CD14-positive monocyte (primary cell): ENCODE results near the gene CDHR5. TPM values are rescaled to one million over a fixed set of nuclear protein-coding genes. Genes with fewer than 3 reads are reported as not detected.
A peak's percentile ranks its signal among the peaks of the same experiment; 100 is the strongest.

Source experiments
- DNase-seq, 3 donors: peaks; one replicate each; pipeline ENCODE4 v3.0.0-alpha.2; 2011 to 2022
- H2AFZ ChIP-seq: 2 replicates; pipeline ENCODE4 v1.6.0; 2012; ENCODE audit warnings: mild to moderate bottlenecking, low read depth, low read length, inconsistent platforms; ENCODE audit not compliant: insufficient read depth, poor library complexity, severe bottlenecking
- H3K27ac ChIP-seq, 2 donors: 1 replicate in 1 of 2; 2 replicates in 1 of 2; pipeline ENCODE4 v1.5.1; 2012 to 2013; ENCODE audit warnings: low read length in 2 of 2, control low read depth in 1 of 2, inconsistent platforms in 1 of 2, low read depth in 1 of 2, mild to moderate bottlenecking in 1 of 2
- H3K27me3 ChIP-seq, 2 donors: one replicate each; pipeline versions ENCODE4 v1.6.0 to v1.6.1; 2011 to 2013; ENCODE audit warnings: low read length in 2 of 2; ENCODE audit not compliant: control insufficient read depth in 2 of 2, insufficient read depth in 2 of 2
- H3K36me3 ChIP-seq, 2 donors: replicated peaks in 1 of 2; 1 replicate in 1 of 2; 2 replicates in 1 of 2; pipeline versions ENCODE4 v1.5.1 to v1.6.1; 2012 to 2013; ENCODE audit warnings: low read length in 2 of 2, control low read depth in 1 of 2, inconsistent platforms in 1 of 2, mild to moderate bottlenecking in 1 of 2; ENCODE audit not compliant: insufficient read depth in 2 of 2, control insufficient read depth in 1 of 2
- H3K4me1 ChIP-seq, 2 donors: 1 replicate in 1 of 2; 2 replicates in 1 of 2; pipeline versions ENCODE4 v1.5.1 to v1.6.1; 2012 to 2013; ENCODE audit warnings: low read length in 2 of 2, control low read depth in 1 of 2, inconsistent platforms in 1 of 2, mild to moderate bottlenecking in 1 of 2, moderate library complexity in 1 of 2; ENCODE audit not compliant: insufficient read depth in 2 of 2, control insufficient read depth in 1 of 2
- H3K4me2 ChIP-seq: replicated peaks from 2 replicates; pipeline ENCODE3; 2012; ENCODE audit warnings: low read length, moderate library complexity, mild to moderate bottlenecking; ENCODE audit not compliant: poor library complexity, severe bottlenecking; ENCODE audit errors: extremely low read depth
- H3K4me3 ChIP-seq, 3 experiments: fragments of 200-600 bp in 1 of 3; sonication (generic) in 1 of 3; replicated peaks in 1 of 3; 1 replicate in 2 of 3; 2 replicates in 1 of 3; pipeline ENCODE4 v1.5.1; 2011 to 2013; ENCODE audit warnings: low read length in 3 of 3, mild to moderate bottlenecking in 3 of 3, control low read depth in 2 of 3, low read depth in 2 of 3, inconsistent platforms in 1 of 3, moderate library complexity in 1 of 3
- H3K79me2 ChIP-seq: 2 replicates; pipeline ENCODE4 v1.6.0; 2012; ENCODE audit warnings: mild to moderate bottlenecking, control low read depth, inconsistent platforms, low read length, moderate library complexity; ENCODE audit not compliant: insufficient read depth
- H3K9ac ChIP-seq: 2 replicates; pipeline ENCODE4 v1.6.0; 2017; ENCODE audit warnings: low read length, mild to moderate bottlenecking; ENCODE audit not compliant: insufficient read depth, poor library complexity, severe bottlenecking
- H3K9me3 ChIP-seq, 2 donors: replicated peaks in 1 of 2; 1 replicate in 1 of 2; 2 replicates in 1 of 2; pipeline versions ENCODE4 v1.5.1 to v1.6.1; 2012 to 2013; ENCODE audit warnings: low read length in 2 of 2, control low read depth in 1 of 2; ENCODE audit not compliant: control insufficient read depth in 1 of 2, insufficient read depth in 1 of 2
- H4K20me1 ChIP-seq: 2 replicates; pipeline ENCODE4 v1.6.0; 2012; ENCODE audit warnings: mild to moderate bottlenecking, low read length, control low read depth, moderate library complexity; ENCODE audit not compliant: insufficient read depth
- H3K27ac Mint-ChIP-seq, 7 donors: one replicate each; pipeline ENCODE4 v1.8.0; 2020; ENCODE audit warnings: mild to moderate bottlenecking in 7 of 7, mixed read lengths in 7 of 7, moderate library complexity in 6 of 7, inconsistent platforms in 2 of 7
- H3K27me3 Mint-ChIP-seq, 3 donors: one replicate each; pipeline ENCODE4 v1.8.0; 2021 to 2022; ENCODE audit warnings: low read depth in 3 of 3, mild to moderate bottlenecking in 3 of 3, mixed read lengths in 3 of 3, moderate library complexity in 3 of 3, inconsistent platforms in 1 of 3
- H3K36me3 Mint-ChIP-seq, 2 donors: one replicate each; pipeline ENCODE4 v1.8.0; 2020; ENCODE audit warnings: mixed read lengths in 2 of 2, inconsistent platforms in 1 of 2, mild to moderate bottlenecking in 1 of 2
- H3K4me1 Mint-ChIP-seq: one replicate; pipeline ENCODE4 v1.8.0; 2020; ENCODE audit warnings: mild to moderate bottlenecking, mixed read lengths
- H3K4me3 Mint-ChIP-seq, 2 donors: one replicate each; pipeline ENCODE4 v1.8.0; 2020; ENCODE audit warnings: mild to moderate bottlenecking in 2 of 2, mixed read lengths in 2 of 2, moderate library complexity in 1 of 2
- H3K9me3 Mint-ChIP-seq, 7 donors: one replicate each; pipeline ENCODE4 v1.8.0; 2020 to 2022; ENCODE audit warnings: mixed read lengths in 7 of 7, mild to moderate bottlenecking in 6 of 7, moderate library complexity in 6 of 7, inconsistent platforms in 2 of 7
- whole genome bisulfite sequencing: methylation state at CpG from one replicate; pipeline ENCODE4 v1.1.5; 2013; ENCODE audit warnings: missing lambda C conversion rate; ENCODE audit not compliant: insufficient coverage; 5-methylcytosine and 5-hydroxymethylcytosine counted together
- intact Hi-C, 2 donors: fragments of 100-400 bp; cut with micrococcal nuclease; formaldehyde crosslinking; loops; one replicate each; pipeline versions ENCODE4 v1.15.0 to v1.15.1; 2023
- polyA plus RNA-seq, 3 donors: library from polyadenylated mRNA; depleted of rRNA in 1 of 3; unstranded in 2 of 3; stranded (reverse) in 1 of 3; fragments of 300-500 nt in 2 of 3; fragments of >200 nt in 1 of 3; fragmentation: Illumina TruSeq in 2 of 3; gene quantifications; 1 replicate in 2 of 3; 2 replicates in 1 of 3; pipeline ENCODE4 v1.2.3, GENCODE V29; 2012 to 2021
- TF ChIP-seq, protein P1 (sequence below): fragments of 200-600 bp; IDR thresholded peaks from one replicate; pipeline ENCODE4 v1.8.0; 2022; ENCODE audit warnings: antibody characterized with exemption, mild to moderate bottlenecking

CDHR5 gene
- polyA plus RNA-seq, 3 donors = 0.18 to 0.43 (median 0.18) TPM

DNA sequence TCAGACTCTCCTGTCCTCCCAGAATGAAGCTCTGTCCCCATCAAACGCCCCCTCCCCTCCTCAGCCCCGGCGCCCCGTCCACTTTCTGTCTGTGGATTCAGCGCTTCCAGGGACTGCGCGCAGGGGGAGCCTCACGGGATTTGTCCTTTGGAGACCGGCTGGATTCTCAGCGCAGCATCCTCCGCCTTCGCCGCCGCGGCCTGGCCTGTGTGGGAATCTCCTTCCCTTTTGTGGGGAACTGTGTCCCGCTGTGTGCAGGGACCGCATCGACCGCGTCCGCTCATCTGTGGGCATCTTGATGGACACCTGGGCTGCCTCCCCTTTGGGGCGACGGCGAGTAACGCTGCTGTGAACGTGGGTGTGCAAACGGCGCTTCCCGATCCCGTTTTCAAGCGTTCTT lies 3.3 kb upstream of the CDHR5 start:
- H3K27ac Mint-ChIP-seq = no peak overlapping the region
- H3K9me3 Mint-ChIP-seq = peaks cover 0 to 16% (median 8%) of the 10 kb centered on the region in 7 donors
- peaks cover 20% of the 10 kb centered on the region for H3K4me1 Mint-ChIP-seq
- Histone ChIP-seq H3K4me2 (no peak overlapping the region), H3K4me3 (no peak overlapping the region), H3K36me3 (no peaks in the 10 kb centered on the region), H2AFZ (no peak overlapping the region), H3K4me1 (peaks cover 6 to 13% of the 10 kb centered on the region in 2 donors), H3K79me2 (no peaks in the 10 kb centered on the region), H4K20me1 (peaks cover 9% of the 10 kb centered on the region), H3K27me3 (peaks cover 6 to 34% of the 10 kb centered on the region in 2 donors), H3K9ac (no peak overlapping the region), H3K27ac (no peak overlapping the region), H3K9me3 (no peaks in the 10 kb centered on the region)
- H3K27me3 Mint-ChIP-seq = peaks cover 40 to 47% (median 41%) of the 10 kb centered on the region in 3 donors
- WGBS = 97% methylated on average over 27 of the region's 31 CpGs
- DNase-seq = no peak
- H3K36me3 Mint-ChIP-seq = peaks cover 12 to 18% of the 10 kb centered on the region in 2 donors
- intact Hi-C loops = no loop called here
- H3K4me3 Mint-ChIP-seq = peak overlapping the region in 1 of 2 donors; percentile 87
- TF ChIP-seq, protein P1, sequence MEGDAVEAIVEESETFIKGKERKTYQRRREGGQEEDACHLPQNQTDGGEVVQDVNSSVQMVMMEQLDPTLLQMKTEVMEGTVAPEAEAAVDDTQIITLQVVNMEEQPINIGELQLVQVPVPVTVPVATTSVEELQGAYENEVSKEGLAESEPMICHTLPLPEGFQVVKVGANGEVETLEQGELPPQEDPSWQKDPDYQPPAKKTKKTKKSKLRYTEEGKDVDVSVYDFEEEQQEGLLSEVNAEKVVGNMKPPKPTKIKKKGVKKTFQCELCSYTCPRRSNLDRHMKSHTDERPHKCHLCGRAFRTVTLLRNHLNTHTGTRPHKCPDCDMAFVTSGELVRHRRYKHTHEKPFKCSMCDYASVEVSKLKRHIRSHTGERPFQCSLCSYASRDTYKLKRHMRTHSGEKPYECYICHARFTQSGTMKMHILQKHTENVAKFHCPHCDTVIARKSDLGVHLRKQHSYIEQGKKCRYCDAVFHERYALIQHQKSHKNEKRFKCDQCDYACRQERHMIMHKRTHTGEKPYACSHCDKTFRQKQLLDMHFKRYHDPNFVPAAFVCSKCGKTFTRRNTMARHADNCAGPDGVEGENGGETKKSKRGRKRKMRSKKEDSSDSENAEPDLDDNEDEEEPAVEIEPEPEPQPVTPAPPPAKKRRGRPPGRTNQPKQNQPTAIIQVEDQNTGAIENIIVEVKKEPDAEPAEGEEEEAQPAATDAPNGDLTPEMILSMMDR = no peak

- peak overlapping the region in 1 of 2 donors; percentile 87 for H3K4me3 Mint-ChIP-seq
- H2AFZ ChIP-seq = no peak overlapping the region
- WGBS = 48% methylated on average over 8 of the region's 28 CpGs
- no peak overlapping the region for H3K4me2 ChIP-seq
- no peak overlapping the region for H3K9ac ChIP-seq
- H3K9me3 Mint-ChIP-seq = peaks cover 0 to 16% (median 8%) of the 10 kb centered on the region in 7 donors
- no peaks in the 10 kb centered on the region for H3K9me3 ChIP-seq
- H3K27ac Mint-ChIP-seq = no peak overlapping the region
- peaks cover 6 to 13% of the 10 kb centered on the region in 2 donors for H3K4me1 ChIP-seq
- intact Hi-C loops = no loop called here
- peaks cover 40 to 47% (median 41%) of the 10 kb centered on the region in 3 donors for H3K27me3 Mint-ChIP-seq
- H3K4me3 ChIP-seq = no peak overlapping the region
- H3K27me3 ChIP-seq = peaks cover 6 to 34% of the 10 kb centered on the region in 2 donors
- H3K36me3 Mint-ChIP-seq = peaks cover 15 to 18% of the 10 kb centered on the region in 2 donors
- DNase-seq = no peak
- no peak overlapping the region for H3K27ac ChIP-seq
- H4K20me1 ChIP-seq = peaks cover 9% of the 10 kb centered on the region
- no peaks in the 10 kb centered on the region for H3K36me3 ChIP-seq
- no peaks in the 10 kb centered on the region for H3K79me2 ChIP-seq
- peaks cover 20% of the 10 kb centered on the region for H3K4me1 Mint-ChIP-seq
- TF ChIP-seq, protein P1 = no peak
These were observed 2.5 kb upstream of the CDHR5 start for GRCh38 chr11:627308-627576.
